ENCODE measurements around the gene OSBPL2. TPM values are rescaled to one million over a fixed set of nuclear protein-coding genes. Genes with fewer than 3 reads are reported as not detected.

Gene OSBPL2
- total and polyA plus RNA-seq, 12 donors, result 12.6 to 55.7 (median 39.8) TPM

DNA sequence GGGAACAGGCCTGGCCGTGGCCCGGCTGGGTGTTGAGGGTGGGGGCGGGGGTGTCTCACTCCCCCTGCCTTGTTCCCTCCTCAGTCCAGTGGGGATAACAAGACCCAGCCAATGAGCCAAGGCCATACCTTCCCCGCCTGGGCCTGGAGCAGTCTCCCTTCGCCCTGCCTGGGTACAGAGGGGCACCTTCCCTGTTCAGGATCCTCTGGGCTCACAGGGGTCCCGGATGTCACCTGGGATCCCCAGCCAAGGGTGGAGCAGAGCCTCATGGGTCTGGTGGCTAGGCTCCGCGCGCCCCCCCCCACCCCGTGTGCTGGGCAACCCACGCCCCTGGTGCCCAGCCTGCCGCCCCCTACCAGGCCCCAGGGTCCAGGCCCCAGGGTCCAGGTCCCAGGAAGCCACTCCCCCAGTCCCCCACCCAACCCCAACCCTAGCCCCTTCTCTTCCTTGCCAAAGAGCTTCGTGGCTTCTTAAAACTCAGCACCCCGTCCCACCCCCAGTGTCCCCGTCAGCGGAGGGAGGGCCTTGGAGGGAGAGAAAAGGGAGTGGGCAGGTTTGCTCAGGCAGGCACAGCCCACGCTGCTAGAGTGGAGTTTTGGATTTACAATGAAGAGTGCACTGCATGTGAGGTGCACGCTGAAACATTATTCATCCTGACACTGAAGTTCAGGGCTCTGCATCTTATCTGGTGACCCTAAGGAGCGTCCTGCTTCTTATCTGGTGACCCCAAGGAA, 30.1 kb upstream of the OSBPL2 start:
- DNase-seq (peak in 1 of 2 donors; percentile 3), ATAC-seq (no peak)
- Histone ChIP-seq H3K27ac (no peak overlapping the region), H3K36me3 (peaks cover 0 to 10% (median 0%) of the 10 kb centered on the region in 9 donors), H3K9me3 (no peaks in the 10 kb centered on the region), H3K4me3 (no peak overlapping the region), H3K4me1 (no peaks in the 10 kb centered on the region), H3K27me3 (peaks cover 3 to 35% (median 26%) of the 10 kb centered on the region in 7 donors)
- intact Hi-C loops (cut with DNase I), result loop anchor here in 1 of 10 donors (5.0 kb wide), 1 partner anchor 776 kb away; no protein-coding TSS in a partner anchor
- WGBS, 2 donors, result 67 to 68% methylated on average over 16 to 19 of the region's 19 CpGs
- no peak for TF ChIP-seq CTCF (IDR thresholded peaks at IDR 0.05)

DNA sequence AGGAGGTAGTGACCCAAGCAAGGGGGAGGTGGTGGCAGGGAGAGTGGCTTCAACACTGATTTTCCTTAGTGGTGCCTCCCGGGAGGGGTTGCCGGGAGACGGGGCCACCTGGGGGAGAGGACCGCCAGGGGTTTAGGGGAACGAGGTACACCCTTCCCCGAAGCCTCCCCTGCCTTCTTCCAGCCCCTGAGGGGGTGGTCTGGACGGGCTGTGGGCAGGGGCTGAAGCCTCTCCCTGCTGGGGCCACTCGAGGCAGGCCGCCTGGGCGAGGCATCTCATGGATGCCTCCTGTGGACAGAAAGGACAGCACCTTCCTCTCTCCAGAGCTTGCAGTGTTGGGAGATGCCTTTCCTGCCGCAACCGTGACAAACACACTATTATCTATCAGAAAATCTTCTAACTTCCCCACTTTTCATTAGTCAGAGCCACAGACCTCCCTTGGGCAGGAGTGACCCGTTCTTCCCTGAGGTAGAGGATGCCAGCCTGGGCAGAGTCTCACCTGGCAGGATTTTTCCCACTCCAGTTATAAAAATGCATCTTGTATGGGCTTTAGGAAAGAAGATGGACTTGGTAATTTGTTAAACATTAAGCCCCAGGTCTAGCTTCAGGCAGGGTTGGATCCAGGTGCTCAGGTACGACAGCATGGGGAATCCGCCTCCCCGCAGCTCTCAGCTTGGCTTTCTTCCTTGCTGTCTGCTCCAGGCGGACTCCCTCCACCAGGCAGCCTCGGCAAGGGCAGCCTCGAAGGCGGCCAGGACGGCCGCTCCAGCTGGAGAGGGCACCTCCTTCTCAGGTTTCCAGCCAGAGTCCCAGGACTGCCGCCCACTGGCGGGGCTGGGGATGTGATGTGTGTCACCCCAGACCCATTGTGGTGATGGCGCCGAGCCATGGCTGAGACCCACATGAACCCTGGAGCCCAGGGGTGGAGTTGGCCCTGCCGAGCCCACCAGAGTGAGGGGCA, 29.2 kb upstream of the OSBPL2 start:
- ATAC-seq, result no peak

DNA sequence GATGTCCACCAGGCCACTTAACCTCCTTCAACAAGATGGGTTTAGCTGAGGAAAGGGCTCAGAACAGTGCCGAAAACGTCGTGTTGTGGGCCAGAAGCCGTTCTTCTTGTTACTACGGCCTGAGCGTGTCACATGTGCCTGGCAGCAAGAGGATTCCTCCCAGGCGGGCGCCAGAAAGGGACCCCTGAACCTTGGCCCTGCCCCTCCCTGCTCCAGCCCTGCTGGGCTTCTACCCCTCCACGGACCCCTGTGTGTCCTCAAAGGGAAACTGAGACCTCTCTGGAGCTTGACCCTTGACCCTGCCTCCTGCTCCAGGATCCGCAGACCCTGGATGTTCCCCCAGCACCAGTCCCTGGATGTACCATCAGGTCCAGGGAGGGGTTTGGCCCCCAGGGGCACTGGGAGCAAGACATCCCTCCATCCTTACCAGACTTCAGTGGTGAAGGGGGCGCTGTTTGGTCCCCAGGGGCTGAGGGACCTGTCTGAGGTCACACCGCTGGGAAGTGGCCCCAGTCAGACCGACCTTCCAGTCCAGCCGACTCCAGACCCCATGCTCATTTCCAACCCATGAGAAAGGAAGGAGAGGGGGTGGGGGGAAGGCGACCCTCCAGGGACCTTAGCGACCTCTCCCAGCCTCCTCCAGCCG, 28.3 kb upstream of the OSBPL2 start:
- DNase-seq (peak in 1 of 2 donors; percentile 5), ATAC-seq (no peak)
- no peak overlapping the region for H3K27ac ChIP-seq
- WGBS, 2 donors, result 60 to 66% methylated on average over 17 of the region's 17 CpGs
- TF ChIP-seq CTCF (IDR thresholded peaks at IDR 0.05), result no peak
- H3K4me3 ChIP-seq, result no peak overlapping the region
- peaks cover 3 to 48% (median 37%) of the 10 kb centered on the region in 7 donors for H3K27me3 ChIP-seq
- no peaks in the 10 kb centered on the region for H3K4me1 ChIP-seq
- H3K36me3 ChIP-seq, result peaks cover 0 to 3% (median 0%) of the 10 kb centered on the region in 9 donors
- intact Hi-C loops (cut with DNase I), result loop anchor here in 1 of 10 donors (5.0 kb wide), 1 partner anchor 778 kb away; no protein-coding TSS in a partner anchor
- no peaks in the 10 kb centered on the region for H3K9me3 ChIP-seq

More for the DNA sequence above, 29.2 kb upstream of the OSBPL2 start:
- Histone ChIP-seq H3K27ac (no peak overlapping the region), H3K4me1 (no peaks in the 10 kb centered on the region), H3K9me3 (no peaks in the 10 kb centered on the region), H3K36me3 (peaks cover 0 to 3% (median 0%) of the 10 kb centered on the region in 9 donors), H3K4me3 (no peak overlapping the region), H3K27me3 (peaks cover 3 to 39% (median 28%) of the 10 kb centered on the region in 7 donors)
- DNase-seq, result peak in 1 of 2 donors; percentile 9
- WGBS, 2 donors, result 39 to 44% methylated on average over 27 of the region's 27 CpGs
- TF ChIP-seq CTCF (IDR thresholded peaks at IDR 0.05), result no peak
- intact Hi-C loops (cut with DNase I), result loop anchor here in 1 of 10 donors (5.0 kb wide), 1 partner anchor 777 kb away; no protein-coding TSS in a partner anchor

DNA sequence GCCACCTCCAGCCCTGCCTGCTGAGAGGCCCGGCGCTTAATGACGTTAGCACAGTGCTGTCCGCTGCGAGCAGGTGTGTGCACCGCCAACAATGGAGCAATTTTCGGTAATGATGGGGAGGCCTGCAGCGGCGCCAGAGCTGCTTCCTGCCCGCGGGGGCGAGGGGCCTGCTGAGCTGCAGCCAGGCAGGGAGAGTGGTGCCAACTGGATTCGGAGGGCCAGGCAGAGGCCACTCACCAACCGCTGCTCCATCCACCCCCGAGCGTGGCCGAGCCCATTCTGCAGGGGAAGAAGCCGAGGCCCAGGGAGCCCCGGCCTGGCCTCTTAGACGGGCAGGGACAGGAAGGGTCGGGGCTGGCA, 27.8 kb upstream of the OSBPL2 start:
- WGBS, 2 donors, result 53 to 57% methylated on average over 21 of the region's 21 CpGs
- Histone ChIP-seq H3K27me3 (peaks cover 4 to 53% (median 42%) of the 10 kb centered on the region in 7 donors), H3K4me3 (no peak overlapping the region), H3K36me3 (peaks cover 0 to 3% (median 0%) of the 10 kb centered on the region in 9 donors), H3K4me1 (no peaks in the 10 kb centered on the region), H3K27ac (no peak overlapping the region), H3K9me3 (no peaks in the 10 kb centered on the region)
- ATAC-seq (no peak), DNase-seq (peak in 1 of 2 donors; percentile 7)
- no peak for TF ChIP-seq CTCF (IDR thresholded peaks at IDR 0.05)
- intact Hi-C loops (cut with DNase I), result no loop called here
